ENCODE results near the gene PLAGL2. TPM values are rescaled to one million over a fixed set of nuclear protein-coding genes. Genes with fewer than 3 reads are reported as not detected.

PLAGL2 gene
- 15.7 to 18.7 TPM (median 16.0 TPM) in 5 replicates for total RNA-seq (2022; extraction: Qiagen RNA extraction)

GRCh38 chr20:32207626-32208498, at the start of gene PLAGL2, which contains the start of gene POFUT1:
Gene PLAGL2 (minus strand): TSS chr20:32207743. CDS start chr20:32202178, 5,565 bp downstream.
Gene POFUT1 (plus strand): TSS chr20:32207880. CDS start chr20:32207942, 62 bp downstream.

Other genes with a start within 250 kb of the PLAGL2 start
- 0.01 to 0.02 TPM in 2 of 5 replicates, not detected in the others for gene XKR7, start 239.6 kb downstream of the PLAGL2 start, total RNA-seq (2022; extraction: Qiagen RNA extraction)
- gene CCM2L, start 197.3 kb downstream of the PLAGL2 start, total RNA-seq (2022; extraction: Qiagen RNA extraction), result 0.28 to 0.68 TPM (median 0.36 TPM) in 5 replicates
- gene HCK, start 155.5 kb downstream of the PLAGL2 start, total RNA-seq (2022; extraction: Qiagen RNA extraction), result 0.09 to 0.13 TPM (median 0.11 TPM) in 5 replicates
- gene TM9SF4, start 98.0 kb downstream of the PLAGL2 start, total RNA-seq (2022; extraction: Qiagen RNA extraction), result 33.5 to 41.8 TPM (median 37.5 TPM) in 5 replicates
- 39.7 to 49.4 TPM (median 45.1 TPM) in 5 replicates for gene POFUT1, start 137 bp upstream of the PLAGL2 start, total RNA-seq (2022; extraction: Qiagen RNA extraction)
- 20.9 to 30.3 TPM (median 24.6 TPM) in 5 replicates for gene KIF3B, start 69.9 kb upstream of the PLAGL2 start, total RNA-seq (2022; extraction: Qiagen RNA extraction)
- 30.9 to 33.2 TPM (median 32.4 TPM) in 5 replicates for gene ASXL1, start 150.6 kb upstream of the PLAGL2 start, total RNA-seq (2022; extraction: Qiagen RNA extraction)